Stimulated activated CD4-positive, alpha-beta T cell treated with anti-CD3 and anti-CD28 coated beads, Interleukin-12 subunit alpha, Interleukin-12 subunit beta, amount 100 ng/mL, for 4 hours (primary cell): ENCODE results near the gene IL7R.
"Not testable (repeated sequence)": the region's sequence is repeated elsewhere in the genome, so short reads cannot be mapped to it uniquely, and the experiment has no call there.

Source experiments
- DNase-seq: peaks from one replicate; pipeline ENCODE4 v3.0.0-alpha.2; 2020

IL7R gene

GRCh38 chr5:35878079-35878478 is 21.4 kb downstream of the IL7R start:
- no peak for DNase-seq

- no peak for DNase-seq
Measured at GRCh38 chr5:35879096-35879495, 22.4 kb downstream of the IL7R start.

- no peak for DNase-seq
Measured at GRCh38 chr5:35879649-35880048, 23.0 kb downstream of the IL7R start.

- DNase-seq, result no peak
Measured at GRCh38 chr5:35880156-35880555, 23.5 kb downstream of the IL7R start.

GRCh38 chr5:35881758-35882157 is 25.1 kb downstream of the IL7R start:
- no peak for DNase-seq

GRCh38 chr5:35884191-35884769 is 27.6 kb downstream of the IL7R start:
- DNase-seq, result no peak

- no peak for DNase-seq
Measured at GRCh38 chr5:35884773-35885172, 28.1 kb downstream of the IL7R start.

GRCh38 chr5:35886381-35886780 is 29.7 kb downstream of the IL7R start:
- no peak for DNase-seq

GRCh38 chr5:35887321-35888100 is 30.8 kb downstream of the IL7R start:
- no peak for DNase-seq

GRCh38 chr5:35890021-35891020 is 33.6 kb downstream of the IL7R start:
- DNase-seq, result no peak

- DNase-seq, result not testable (repeated sequence)
Measured at GRCh38 chr5:35892799-35893198, 36.1 kb downstream of the IL7R start.

- DNase-seq, result no peak
Measured at GRCh38 chr5:35894131-35894530, 37.4 kb downstream of the IL7R start.

GRCh38 chr5:35898952-35899660 is 42.4 kb downstream of the IL7R start:
- no peak for DNase-seq

GRCh38 chr5:35899800-35900199 is 43.1 kb downstream of the IL7R start:
- DNase-seq, result no peak

- DNase-seq, result no peak
Measured at GRCh38 chr5:35900972-35901695, 44.4 kb downstream of the IL7R start.

- DNase-seq, result no peak
Measured at GRCh38 chr5:35902046-35902672, 45.5 kb downstream of the IL7R start.

GRCh38 chr5:35903631-35904203 is 47.0 kb downstream of the IL7R start:
- no peak for DNase-seq

GRCh38 chr5:35904443-35905132 is 47.9 kb downstream of the IL7R start:
- DNase-seq, result no peak

- no peak for DNase-seq
Measured at GRCh38 chr5:35908228-35908627, 51.5 kb downstream of the IL7R start.

- no peak for DNase-seq
Measured at GRCh38 chr5:35908814-35909213, 52.1 kb downstream of the IL7R start.

GRCh38 chr5:35919191-35919590 is 62.5 kb downstream of the IL7R start:
- DNase-seq, result no peak
